ENCODE results near the gene LCE1D. TPM values are rescaled to one million over a fixed set of nuclear protein-coding genes. Genes with fewer than 3 reads are reported as not detected.

Gene LCE1D
- total RNA-seq, 1 donor from 2014 or later: not detected

GRCh38 chr1:152827173-152827572 is 30.7 kb downstream of the LCE1D start, which contains the start of gene LCE1A:
TSS of gene LCE1A (plus strand) at chr1:152827473. CDS start at chr1:152827473, 0 bp downstream.
- Mint-ChIP-seq H3K27me3 (ENCODE audit: low read depth) (no peaks in the 10 kb centered on the region), H3K9me3 (no peaks in the 10 kb centered on the region), H3K4me3 (ENCODE audit: low read depth) (no peak within 1 kb of the TSS), H3K4me1 (ENCODE audit: low read depth) (no peaks in the 10 kb centered on the region), H3K27ac (no peak within 1 kb of the TSS), H3K36me3 (ENCODE audit: low read depth) (no peaks in the 10 kb centered on the region)
- intact Hi-C loops (cut with micrococcal nuclease): no loop called here
- no peak for DNase-seq (ENCODE audit: low spot score)

GRCh38 chr1:152836870-152837269 is 40.3 kb downstream of the LCE1D start:
- H3K27ac Mint-ChIP-seq: no peak overlapping the region

GRCh38 chr1:152842556-152842955 is 46.0 kb downstream of the LCE1D start, which contains the start of gene LCE6A:
TSS of gene LCE6A (plus strand) at chr1:152842856. CDS start at chr1:152843521, 665 bp downstream.
- no peak for DNase-seq (ENCODE audit: low spot score)
- Mint-ChIP-seq H3K27me3 (ENCODE audit: low read depth) (no peaks in the 10 kb centered on the region), H3K36me3 (ENCODE audit: low read depth) (no peaks in the 10 kb centered on the region), H3K27ac (no peak within 1 kb of the TSS), H3K4me3 (ENCODE audit: low read depth) (no peak within 1 kb of the TSS), H3K4me1 (ENCODE audit: low read depth) (no peaks in the 10 kb centered on the region), H3K9me3 (no peaks in the 10 kb centered on the region)
- intact Hi-C loops (cut with micrococcal nuclease): no loop called here

More at GRCh38 chr1:152836870-152837269, 40.3 kb downstream of the LCE1D start:
- no peaks in the 10 kb centered on the region for H3K27me3 Mint-ChIP-seq (ENCODE audit: low read depth)
- H3K36me3 Mint-ChIP-seq (ENCODE audit: low read depth): no peaks in the 10 kb centered on the region
- DNase-seq (ENCODE audit: low spot score): no peak
- H3K9me3 Mint-ChIP-seq: no peaks in the 10 kb centered on the region
- H3K4me1 Mint-ChIP-seq (ENCODE audit: low read depth): no peaks in the 10 kb centered on the region
- intact Hi-C loops (cut with micrococcal nuclease): no loop called here
- H3K4me3 Mint-ChIP-seq (ENCODE audit: low read depth): no peak overlapping the region

Other genes starting within 250 kb of the LCE1D start
- not detected in 2 replicates for gene LCE3E, start 229.9 kb upstream of the LCE1D start, total RNA-seq
- gene LCE3D, start 216.2 kb upstream of the LCE1D start, total RNA-seq: not detected in 2 replicates
- not detected in 2 replicates for gene LCE3C, start 196.5 kb upstream of the LCE1D start, total RNA-seq
- not detected in 2 replicates for gene LCE3B, start 182.9 kb upstream of the LCE1D start, total RNA-seq
- not detected in 2 replicates for gene LCE3A, start 173.6 kb upstream of the LCE1D start, total RNA-seq
- gene LCE2D, start 133.3 kb upstream of the LCE1D start, total RNA-seq: not detected in 2 replicates
- not detected in 2 replicates for gene LCE2C, start 121.4 kb upstream of the LCE1D start, total RNA-seq
- gene LCE2B, start 110.6 kb upstream of the LCE1D start, total RNA-seq: not detected in 2 replicates
- not detected in 2 replicates for gene LCE2A, start 98.4 kb upstream of the LCE1D start, total RNA-seq
- not detected in 2 replicates for gene LCE4A, start 88.6 kb upstream of the LCE1D start, total RNA-seq
- gene KPRP, start 38.7 kb upstream of the LCE1D start, total RNA-seq: not detected in 2 replicates
- not detected in 2 replicates for gene LCE1F, start 21.6 kb upstream of the LCE1D start, total RNA-seq
- not detected in 2 replicates for gene LCE1E, start 10.5 kb upstream of the LCE1D start, total RNA-seq
- not detected in 2 replicates for gene LCE1C, start 9.9 kb downstream of the LCE1D start, total RNA-seq
- gene LCE1B, start 15.2 kb downstream of the LCE1D start, total RNA-seq: not detected in 2 replicates
- not detected in 2 replicates for gene LCE1A, start 30.8 kb downstream of the LCE1D start, total RNA-seq
- gene LCE6A, start 46.1 kb downstream of the LCE1D start, total RNA-seq: not detected in 2 replicates
- gene LCE7A, start 63.3 kb downstream of the LCE1D start, total RNA-seq: not detected in 2 replicates
- gene SMCP, start 81.6 kb downstream of the LCE1D start, total RNA-seq: not detected in 2 replicates
- gene IVL, start 111.8 kb downstream of the LCE1D start, total RNA-seq: not detected in 2 replicates
- gene SPRR5, start 150.5 kb downstream of the LCE1D start, total RNA-seq: not detected in 2 replicates
- not detected in 2 replicates for gene SPRR4, start 173.9 kb downstream of the LCE1D start, total RNA-seq
- gene SPRR1A, start 187.4 kb downstream of the LCE1D start, total RNA-seq: not detected in 2 replicates
- not detected in 2 replicates for gene SPRR3, start 205.0 kb downstream of the LCE1D start, total RNA-seq
- gene SPRR1B, start 234.5 kb downstream of the LCE1D start, total RNA-seq: not detected in 2 replicates
- not detected in 2 replicates for gene SPRR2D, start 244.4 kb downstream of the LCE1D start, total RNA-seq